Mesothelial cell of epicardium (in vitro differentiated cells): ENCODE measurements around the gene AGBL4. TPM values are rescaled to one million over a fixed set of nuclear protein-coding genes. Genes with fewer than 3 reads are reported as not detected.

Experiments used
- DNase-seq, 2 experiments: peaks; one replicate each; pipeline ENCODE4 v3.0.0; 2021; ENCODE audit warnings: low spot score in 2 of 2; ENCODE audit not compliant: unreplicated experiment in 2 of 2
- H3K27ac Mint-ChIP-seq: 2 replicates; pipeline ENCODE4 v1.8.0; 2021; ENCODE audit warnings: mixed read lengths
- H3K27me3 Mint-ChIP-seq: 2 replicates; pipeline ENCODE4 v1.8.0; 2021; ENCODE audit warnings: low read depth, mixed read lengths
- H3K36me3 Mint-ChIP-seq: 2 replicates; pipeline ENCODE4 v1.8.0; 2021; ENCODE audit warnings: mixed read lengths
- H3K4me1 Mint-ChIP-seq: 2 replicates; pipeline ENCODE4 v1.8.0; 2021; ENCODE audit warnings: mixed read lengths
- H3K4me3 Mint-ChIP-seq: 2 replicates; pipeline ENCODE4 v1.8.0; 2021; ENCODE audit warnings: mild to moderate bottlenecking, moderate library complexity, mixed read lengths
- H3K9me3 Mint-ChIP-seq: 2 replicates; pipeline ENCODE4 v1.8.0; 2021; ENCODE audit warnings: mixed read lengths
- total RNA-seq: library from RNA; stranded (reverse); gene quantifications from 3 replicates; pipeline ENCODE4 v1.2.1, GENCODE V29; 2021
- TF ChIP-seq, protein P1 (sequence below): fragments of 200-600 bp; sonication (generic); IDR thresholded peaks from one replicate; pipeline ENCODE4 v1.5.0; 2021; ENCODE audit warnings: antibody characterized with exemption; ENCODE audit not compliant: unreplicated experiment

AGBL4 gene
- total RNA-seq, 1 donor from 2014 or later, result 0.42 TPM

GRCh38 chr1:48916130-48917069 is 1107.4 kb downstream of the AGBL4 start:
- no peaks in the 10 kb centered on the region for H3K36me3 Mint-ChIP-seq
- H3K27ac Mint-ChIP-seq, result no peak overlapping the region
- H3K9me3 Mint-ChIP-seq, result no peaks in the 10 kb centered on the region
- TF ChIP-seq, protein P1, sequence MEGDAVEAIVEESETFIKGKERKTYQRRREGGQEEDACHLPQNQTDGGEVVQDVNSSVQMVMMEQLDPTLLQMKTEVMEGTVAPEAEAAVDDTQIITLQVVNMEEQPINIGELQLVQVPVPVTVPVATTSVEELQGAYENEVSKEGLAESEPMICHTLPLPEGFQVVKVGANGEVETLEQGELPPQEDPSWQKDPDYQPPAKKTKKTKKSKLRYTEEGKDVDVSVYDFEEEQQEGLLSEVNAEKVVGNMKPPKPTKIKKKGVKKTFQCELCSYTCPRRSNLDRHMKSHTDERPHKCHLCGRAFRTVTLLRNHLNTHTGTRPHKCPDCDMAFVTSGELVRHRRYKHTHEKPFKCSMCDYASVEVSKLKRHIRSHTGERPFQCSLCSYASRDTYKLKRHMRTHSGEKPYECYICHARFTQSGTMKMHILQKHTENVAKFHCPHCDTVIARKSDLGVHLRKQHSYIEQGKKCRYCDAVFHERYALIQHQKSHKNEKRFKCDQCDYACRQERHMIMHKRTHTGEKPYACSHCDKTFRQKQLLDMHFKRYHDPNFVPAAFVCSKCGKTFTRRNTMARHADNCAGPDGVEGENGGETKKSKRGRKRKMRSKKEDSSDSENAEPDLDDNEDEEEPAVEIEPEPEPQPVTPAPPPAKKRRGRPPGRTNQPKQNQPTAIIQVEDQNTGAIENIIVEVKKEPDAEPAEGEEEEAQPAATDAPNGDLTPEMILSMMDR, result peak; percentile 56
- no peaks in the 10 kb centered on the region for H3K27me3 Mint-ChIP-seq
- H3K4me3 Mint-ChIP-seq, result no peak overlapping the region
- peak in 1 of 2 experiments; percentile 37 for DNase-seq
- no peaks in the 10 kb centered on the region for H3K4me1 Mint-ChIP-seq

DNA sequence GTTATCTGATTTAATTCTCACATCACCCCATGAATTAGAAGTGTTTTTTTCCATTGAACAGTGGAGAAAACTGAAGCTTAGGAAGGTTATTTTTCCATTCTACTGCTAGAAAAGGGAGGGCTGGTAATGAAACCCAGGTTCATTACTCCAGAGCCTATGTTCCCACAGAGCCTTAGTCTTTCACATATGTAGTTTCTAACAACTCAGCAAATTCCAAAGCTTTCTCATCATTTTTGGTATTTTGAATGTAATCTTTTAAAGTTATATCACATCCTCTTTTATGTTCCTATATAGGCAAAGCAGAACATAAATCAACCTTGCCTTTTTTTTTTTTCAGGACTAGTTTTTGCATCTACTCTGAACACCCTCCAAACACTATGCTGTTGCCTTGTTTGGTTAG is 1115.1 kb downstream of the AGBL4 start:
- Mint-ChIP-seq H3K36me3 (no peaks in the 10 kb centered on the region), H3K9me3 (no peaks in the 10 kb centered on the region), H3K4me1 (no peaks in the 10 kb centered on the region), H3K4me3 (no peak overlapping the region), H3K27me3 (peaks cover 1% of the 10 kb centered on the region), H3K27ac (no peak overlapping the region)
- TF ChIP-seq, protein P1, result no peak
- DNase-seq, result no peak

GRCh38 chr1:48906729-48907128 is 1117.0 kb downstream of the AGBL4 start:
- no peaks in the 10 kb centered on the region for H3K9me3 Mint-ChIP-seq
- no peaks in the 10 kb centered on the region for H3K4me1 Mint-ChIP-seq
- TF ChIP-seq, protein P1, result no peak
- DNase-seq, result no peak
- H3K36me3 Mint-ChIP-seq, result no peaks in the 10 kb centered on the region
- no peak overlapping the region for H3K4me3 Mint-ChIP-seq
- H3K27ac Mint-ChIP-seq, result no peak overlapping the region
- H3K27me3 Mint-ChIP-seq, result peaks cover 1% of the 10 kb centered on the region

GRCh38 chr1:48906164-48906563 is 1117.6 kb downstream of the AGBL4 start:
- Mint-ChIP-seq H3K4me3 (no peak overlapping the region), H3K4me1 (no peaks in the 10 kb centered on the region), H3K27ac (no peak overlapping the region)

GRCh38 chr1:48903291-48903690 is 1120.5 kb downstream of the AGBL4 start:
- Mint-ChIP-seq H3K4me3 (no peak overlapping the region), H3K27ac (no peak overlapping the region), H3K27me3 (no peaks in the 10 kb centered on the region), H3K9me3 (peaks cover 4% of the 10 kb centered on the region), H3K36me3 (no peaks in the 10 kb centered on the region), H3K4me1 (no peaks in the 10 kb centered on the region)
- DNase-seq, result no peak
- TF ChIP-seq, protein P1, result no peak

More at GRCh38 chr1:48906164-48906563, 1117.6 kb downstream of the AGBL4 start:
- TF ChIP-seq, protein P1, result no peak
- H3K36me3 Mint-ChIP-seq, result no peaks in the 10 kb centered on the region
- no peaks in the 10 kb centered on the region for H3K9me3 Mint-ChIP-seq
- peaks cover 1% of the 10 kb centered on the region for H3K27me3 Mint-ChIP-seq
- DNase-seq, result no peak
